Activated CD4-positive, alpha-beta T cell treated with anti-CD3 and anti-CD28 coated beads, Interleukin-2, amount 50 U/mL, for 24 hours (primary cell): ENCODE results near the gene NRIP2.

Experiments used
- DNase-seq, 2 donors: peaks; one replicate each; pipeline ENCODE4 v3.0.0-alpha.2; 2020; ENCODE audit warnings: low read depth in 1 of 2, low spot score in 1 of 2

The NRIP2 gene

GRCh38 chr12:2776129-2776806 lies 58.6 kb downstream of the NRIP2 start:
- no peak for DNase-seq

GRCh38 chr12:2775431-2775830 lies 59.4 kb downstream of the NRIP2 start:
- no peak for DNase-seq
